ENCODE measurements around the gene CD247. TPM values are rescaled to one million over a fixed set of nuclear protein-coding genes. Genes with fewer than 3 reads are reported as not detected.

The CD247 gene
- total RNA-seq, 4 donors from 2014 or later: 0.26 to 2.0 (median 0.52) TPM; not detected in 1

- intact Hi-C loops (cut with DNase I): no loop called here
- Histone ChIP-seq H3K36me3 (no peaks in the 10 kb centered on the region), H3K27me3 (peaks cover 0 to 23% (median 0%) of the 10 kb centered on the region in 4 donors), H3K4me3 (no peak overlapping the region), H3K27ac (replicated peaks in 1 of 4) (no peak overlapping the region), H3K9me3 (no peaks in the 10 kb centered on the region), H3K4me1 (no peaks in the 10 kb centered on the region)
- TF ChIP-seq EP300 (IDR thresholded peaks at IDR 0.05): no peak
- TF ChIP-seq CTCF (IDR thresholded peaks at IDR 0.05): no peak
- no peak for TF ChIP-seq POLR2A (IDR thresholded peaks at IDR 0.05; ENCODE audit: low read depth)
- TF ChIP-seq POLR2AphosphoS5 (IDR thresholded peaks at IDR 0.05): no peak
- 94% methylated on average over 2 of the region's 2 CpGs for WGBS
- DNase-seq (ENCODE audit: extremely low spot score): no peak
Measured at GRCh38 chr1:167493372-167493771, 25.0 kb downstream of the CD247 start.

- no peak for DNase-seq (ENCODE audit: extremely low spot score)
- Histone ChIP-seq H3K36me3 (no peaks in the 10 kb centered on the region), H3K4me3 (no peak overlapping the region), H3K27ac (replicated peaks in 1 of 4) (no peak overlapping the region), H3K9me3 (no peaks in the 10 kb centered on the region), H3K4me1 (no peaks in the 10 kb centered on the region), H3K27me3 (peaks cover 0 to 23% (median 0%) of the 10 kb centered on the region in 4 donors)
- intact Hi-C loops (cut with DNase I): no loop called here
- 68% methylated on average over 5 of the region's 5 CpGs for WGBS
- TF ChIP-seq POLR2AphosphoS5 (IDR thresholded peaks at IDR 0.05) (no peak), POLR2A (IDR thresholded peaks at IDR 0.05; ENCODE audit: low read depth) (no peak)
Measured at GRCh38 chr1:167492481-167492910, 25.8 kb downstream of the CD247 start.

- intact Hi-C loops (cut with DNase I): no loop called here
- WGBS: 72% methylated on average over 12 of the region's 12 CpGs
- TF ChIP-seq POLR2AphosphoS5 (IDR thresholded peaks at IDR 0.05): no peak
- no peak for TF ChIP-seq CTCF (IDR thresholded peaks at IDR 0.05)
- TF ChIP-seq POLR2A (IDR thresholded peaks at IDR 0.05; ENCODE audit: low read depth): no peak
- no peak for TF ChIP-seq EP300 (IDR thresholded peaks at IDR 0.05)
Measured at GRCh38 chr1:167491586-167492461, 26.5 kb downstream of the CD247 start.

GRCh38 chr1:167490765-167491164 is 27.6 kb downstream of the CD247 start:
- peaks cover 0 to 23% (median 0%) of the 10 kb centered on the region in 4 donors for H3K27me3 ChIP-seq
- 74% methylated on average over 5 of the region's 5 CpGs for WGBS
- no peaks in the 10 kb centered on the region for H3K4me1 ChIP-seq
- TF ChIP-seq EP300 (IDR thresholded peaks at IDR 0.05) (no peak), POLR2A (IDR thresholded peaks at IDR 0.05; ENCODE audit: low read depth) (no peak), CTCF (IDR thresholded peaks at IDR 0.05) (no peak), POLR2AphosphoS5 (IDR thresholded peaks at IDR 0.05) (no peak)
- H3K36me3 ChIP-seq: no peaks in the 10 kb centered on the region
- no peaks in the 10 kb centered on the region for H3K9me3 ChIP-seq
- no peak for DNase-seq (ENCODE audit: extremely low spot score)
- no peak overlapping the region for H3K27ac ChIP-seq (replicated peaks in 1 of 4)
- intact Hi-C loops (cut with DNase I): no loop called here
- H3K4me3 ChIP-seq: no peak overlapping the region

More at GRCh38 chr1:167491586-167492461, 26.5 kb downstream of the CD247 start:
- peaks cover 0 to 23% (median 0%) of the 10 kb centered on the region in 4 donors for H3K27me3 ChIP-seq
- no peaks in the 10 kb centered on the region for H3K4me1 ChIP-seq
- DNase-seq (ENCODE audit: extremely low spot score): no peak
- H3K36me3 ChIP-seq: no peaks in the 10 kb centered on the region
- H3K4me3 ChIP-seq: no peak overlapping the region
- no peak overlapping the region for H3K27ac ChIP-seq (replicated peaks in 1 of 4)
- H3K9me3 ChIP-seq: no peaks in the 10 kb centered on the region

GRCh38 chr1:167489571-167490340 is 28.6 kb downstream of the CD247 start:
- no peak overlapping the region for H3K27ac ChIP-seq (replicated peaks in 1 of 4)
- no peaks in the 10 kb centered on the region for H3K36me3 ChIP-seq
- 84% methylated on average over 20 of the region's 20 CpGs for WGBS
- no peak for TF ChIP-seq POLR2A (IDR thresholded peaks at IDR 0.05; ENCODE audit: low read depth)
- TF ChIP-seq CTCF (IDR thresholded peaks at IDR 0.05): no peak
- TF ChIP-seq EP300 (IDR thresholded peaks at IDR 0.05): no peak
- no peak for TF ChIP-seq POLR2AphosphoS5 (IDR thresholded peaks at IDR 0.05)
- H3K4me3 ChIP-seq: no peak overlapping the region
- peaks cover 0 to 17% (median 0%) of the 10 kb centered on the region in 4 donors for H3K27me3 ChIP-seq
- H3K9me3 ChIP-seq: no peaks in the 10 kb centered on the region
- intact Hi-C loops (cut with DNase I): no loop called here
- no peak for DNase-seq (ENCODE audit: extremely low spot score)
- no peaks in the 10 kb centered on the region for H3K4me1 ChIP-seq
